NOMO-1 (cell line): ENCODE measurements around the gene MCEMP1.
"Not testable (repeated sequence)": the region's sequence is repeated elsewhere in the genome, so short reads cannot be mapped to it uniquely, and the experiment has no call there.

Experiments
- DNase-seq, 2 experiments: peaks; one replicate each; lab custom pipeline; 2025; ENCODE audit not compliant: unreplicated experiment in 2 of 2; lab: John Stamatoyannopoulos, UW

Gene MCEMP1

DNA sequence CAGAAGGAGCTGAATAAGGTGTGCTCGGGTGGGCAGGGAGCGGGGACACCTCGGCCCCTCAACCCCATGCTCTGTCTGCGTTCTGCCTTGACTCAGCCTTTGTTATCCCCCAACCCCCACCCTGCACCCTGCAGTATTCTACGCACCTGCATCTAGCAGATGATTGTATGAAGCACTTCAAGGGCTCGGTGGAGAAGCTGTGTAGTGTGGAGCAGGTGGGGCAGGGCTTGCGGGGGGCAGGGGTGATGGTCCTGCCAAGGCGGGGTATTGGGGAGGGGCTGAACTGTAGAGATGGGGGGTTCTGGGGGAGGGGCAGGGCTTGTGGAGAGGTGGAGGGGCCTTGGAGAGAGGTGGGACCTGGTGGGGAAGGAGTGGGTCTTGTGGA lies 33.9 kb upstream of the MCEMP1 start:
- no peak for DNase-seq

DNA sequence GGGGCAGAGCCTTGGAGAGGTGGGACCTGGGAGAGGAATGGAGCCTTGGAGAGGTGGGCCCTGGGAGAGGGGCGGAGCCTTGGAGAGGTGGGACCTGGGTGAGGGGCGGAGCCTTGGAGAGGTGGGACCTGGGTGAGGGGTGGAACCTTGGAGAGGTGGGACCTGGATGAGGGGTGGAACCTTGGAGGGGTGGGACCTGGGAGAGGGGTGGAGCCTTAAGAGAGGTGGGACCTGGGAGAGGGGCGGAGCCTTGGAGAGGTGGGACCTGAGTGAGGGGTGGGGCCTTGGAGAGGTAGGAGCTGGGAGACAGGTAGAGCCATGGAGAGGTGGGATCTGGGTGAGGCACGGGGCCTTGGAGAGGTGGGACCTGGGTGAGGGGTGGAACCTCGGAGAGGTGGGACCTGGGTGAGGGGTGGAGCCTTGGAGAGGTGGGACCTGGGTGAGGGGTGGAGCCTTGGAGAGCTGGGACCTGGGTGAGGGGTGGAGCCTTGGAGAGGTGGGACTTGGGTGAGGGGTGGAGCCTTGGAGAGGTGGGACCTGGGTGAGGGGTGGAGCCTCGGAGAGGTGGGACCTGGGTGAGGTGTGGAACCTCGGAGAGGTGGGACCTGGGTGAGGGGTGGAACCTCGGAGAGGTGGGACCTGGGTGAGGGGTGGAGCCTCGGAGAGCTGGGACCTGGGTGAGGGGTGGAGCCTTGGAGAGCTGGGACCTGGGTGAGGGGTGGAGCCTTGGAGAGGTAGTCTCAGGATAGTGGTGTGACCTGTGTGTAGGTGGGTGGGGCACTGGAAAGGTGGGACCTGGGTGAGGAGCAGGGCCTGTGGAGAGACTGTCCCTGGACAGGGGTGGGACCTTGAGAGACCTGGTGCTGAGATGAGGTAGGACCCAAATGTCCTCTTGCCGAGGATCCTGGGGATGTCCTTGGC lies 33.0 kb upstream of the MCEMP1 start:
- not testable (repeated sequence) for DNase-seq

DNA sequence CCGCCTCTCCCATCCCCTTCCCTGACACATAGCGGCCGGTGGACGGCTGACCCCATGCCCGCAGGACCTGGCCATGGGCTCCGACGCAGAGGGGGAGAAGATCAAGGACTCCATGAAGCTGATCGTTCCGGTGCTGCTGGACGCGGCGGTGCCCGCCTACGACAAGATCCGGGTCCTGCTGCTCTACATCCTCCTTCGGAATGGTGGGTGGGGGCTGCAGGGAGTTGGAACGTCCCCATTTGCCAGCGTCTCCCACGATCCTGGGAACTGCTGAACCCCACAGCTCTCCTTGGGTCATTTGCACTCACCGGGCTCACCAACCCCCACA lies 32.4 kb upstream of the MCEMP1 start:
- DNase-seq: no peak

DNA sequence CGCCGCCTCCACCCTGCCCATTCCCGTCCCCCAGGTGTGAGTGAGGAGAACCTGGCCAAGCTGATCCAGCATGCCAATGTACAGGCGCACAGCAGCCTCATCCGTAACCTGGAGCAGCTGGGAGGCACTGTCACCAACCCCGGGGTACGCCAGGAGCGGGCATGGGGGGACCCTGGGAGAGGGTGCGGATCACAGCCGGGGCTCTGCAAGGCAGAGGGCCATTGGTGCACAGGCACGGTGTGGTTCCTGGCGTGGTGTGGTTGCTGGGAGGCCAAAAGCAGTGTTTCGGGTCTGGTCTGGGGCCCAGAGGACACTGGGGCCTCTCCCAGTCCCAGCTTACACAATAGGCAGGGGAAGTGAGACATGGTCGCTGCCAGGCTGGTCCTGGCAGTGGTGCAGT lies 31.7 kb upstream of the MCEMP1 start:
- peak; percentile 81 to 86 for DNase-seq

DNA sequence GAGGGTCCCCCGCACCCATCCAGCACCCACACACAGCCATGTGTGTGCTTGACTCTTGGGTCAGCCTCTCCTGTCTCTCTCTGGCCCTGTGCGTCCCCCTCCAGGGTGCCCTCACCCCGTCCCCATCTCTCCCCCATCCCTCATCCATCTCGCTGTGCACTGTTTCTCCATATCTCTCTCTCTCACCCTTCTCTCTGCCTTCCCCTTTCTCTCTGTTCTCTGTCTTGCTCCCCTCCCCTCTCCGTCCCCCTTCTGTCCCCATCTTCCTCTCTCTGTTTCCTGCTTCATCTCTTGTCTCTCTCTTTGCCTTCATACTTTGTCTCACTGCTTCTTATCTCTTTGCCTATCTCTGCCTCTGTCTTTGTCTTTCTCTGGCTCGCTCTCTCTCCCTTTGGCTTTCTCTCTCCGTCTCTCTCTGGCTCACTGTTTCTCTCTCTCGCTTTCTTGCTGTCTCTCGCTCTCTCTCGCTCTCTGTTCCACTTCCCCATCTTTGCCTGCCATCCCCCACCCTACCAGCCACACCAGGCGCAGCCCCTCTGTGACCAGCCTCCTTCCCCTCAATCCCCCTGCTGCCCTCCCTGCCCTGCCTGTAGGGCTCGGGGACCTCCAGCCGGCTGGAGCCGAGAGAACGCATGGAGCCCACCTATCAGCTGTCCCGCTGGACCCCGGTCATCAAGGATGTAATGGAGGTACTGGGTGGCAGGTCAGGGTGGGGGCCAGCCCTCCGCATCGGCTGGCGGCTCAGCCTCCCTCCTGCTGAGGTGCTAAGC lies 31.0 kb upstream of the MCEMP1 start:
- DNase-seq: peak; percentile 71 to 77

DNA sequence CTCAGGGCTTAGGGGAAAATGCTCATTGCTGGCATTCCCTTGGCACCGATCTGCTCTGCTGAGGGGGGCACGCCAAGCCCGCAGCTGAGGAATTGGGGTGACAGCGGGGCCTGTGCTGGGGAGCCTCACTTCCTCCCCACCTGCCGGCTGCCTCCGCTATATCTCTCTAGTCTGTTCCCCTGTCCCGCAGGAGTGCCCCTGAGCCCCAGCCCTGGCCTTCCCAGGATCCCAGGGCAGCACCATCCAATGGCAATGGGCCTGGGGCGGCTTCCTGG lies 30.5 kb upstream of the MCEMP1 start:
- DNase-seq: no peak

DNA sequence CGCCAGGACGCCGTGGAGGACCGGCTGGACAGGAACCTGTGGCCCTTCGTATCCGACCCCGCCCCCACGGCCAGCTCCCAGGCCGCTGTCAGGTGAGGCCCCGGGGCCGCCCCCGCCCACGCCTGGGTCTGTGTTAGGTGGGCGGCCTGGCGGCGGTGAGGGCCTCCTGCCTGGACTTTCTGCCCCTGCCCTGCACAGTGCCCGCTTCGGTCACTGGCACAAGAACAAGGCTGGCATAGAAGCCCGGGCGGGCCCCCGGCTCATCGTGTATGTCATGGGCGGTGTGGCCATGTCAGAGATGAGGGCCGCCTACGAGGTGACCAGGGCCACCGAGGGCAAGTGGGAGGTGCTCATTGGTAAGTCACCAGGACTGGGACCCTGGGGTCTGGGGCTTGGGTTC lies 29.7 kb upstream of the MCEMP1 start:
- no peak for DNase-seq

DNA sequence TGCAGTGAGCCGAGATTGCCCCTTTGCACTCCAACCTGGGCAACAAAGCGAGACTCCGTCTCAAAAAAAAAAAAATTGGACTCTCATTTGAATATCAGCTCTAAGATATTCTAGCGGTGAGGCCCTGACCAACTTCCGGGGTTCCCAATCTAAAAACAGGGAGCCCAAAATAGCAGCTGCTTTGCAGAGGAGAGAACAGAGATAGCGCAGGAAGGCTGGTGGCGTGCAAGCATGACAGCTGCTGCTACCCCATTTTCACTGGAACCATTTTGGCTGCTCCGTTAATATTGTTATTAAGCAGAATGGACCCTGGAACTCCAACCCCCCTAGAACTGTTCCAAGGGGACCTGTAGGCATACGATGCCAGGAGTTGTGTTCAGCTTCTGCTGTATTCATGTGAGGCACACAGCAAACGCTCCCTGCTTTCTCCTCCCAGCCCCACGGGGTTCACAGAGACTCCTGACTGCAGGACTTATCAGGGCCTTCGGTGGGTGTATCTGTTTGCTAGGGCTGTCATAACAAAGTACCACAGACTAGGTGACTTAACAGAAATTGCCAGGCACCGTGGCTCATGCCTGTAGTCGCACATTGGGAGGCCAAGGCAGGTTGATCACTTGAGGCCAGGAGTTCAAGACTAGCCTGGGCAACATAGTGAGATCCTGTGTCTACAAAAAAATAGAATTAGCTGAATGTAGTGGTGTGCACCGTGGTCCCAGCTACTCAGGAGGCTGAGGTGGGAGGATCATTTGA lies 28.4 kb upstream of the MCEMP1 start:
- no peak for DNase-seq

DNA sequence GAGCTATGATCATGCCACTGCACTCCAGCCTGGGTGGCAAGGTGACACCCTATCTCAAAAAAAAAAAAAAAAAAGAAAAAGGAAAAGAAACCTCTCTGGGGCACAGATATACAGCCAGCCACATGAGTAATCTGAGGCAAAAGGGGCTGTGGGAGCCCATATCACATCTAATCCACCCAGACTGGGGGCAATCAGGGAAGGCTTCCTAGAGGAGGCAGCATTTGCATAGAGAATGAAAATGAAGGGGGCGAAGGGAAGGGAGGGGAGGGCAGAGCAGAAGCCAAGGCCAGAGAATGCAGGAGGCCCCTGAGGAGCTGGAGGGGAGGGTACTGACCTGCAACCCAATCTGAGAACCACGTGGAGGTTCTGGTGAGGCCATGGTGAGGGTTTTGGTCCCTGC lies 26.7 kb upstream of the MCEMP1 start:
- DNase-seq: no peak

DNA sequence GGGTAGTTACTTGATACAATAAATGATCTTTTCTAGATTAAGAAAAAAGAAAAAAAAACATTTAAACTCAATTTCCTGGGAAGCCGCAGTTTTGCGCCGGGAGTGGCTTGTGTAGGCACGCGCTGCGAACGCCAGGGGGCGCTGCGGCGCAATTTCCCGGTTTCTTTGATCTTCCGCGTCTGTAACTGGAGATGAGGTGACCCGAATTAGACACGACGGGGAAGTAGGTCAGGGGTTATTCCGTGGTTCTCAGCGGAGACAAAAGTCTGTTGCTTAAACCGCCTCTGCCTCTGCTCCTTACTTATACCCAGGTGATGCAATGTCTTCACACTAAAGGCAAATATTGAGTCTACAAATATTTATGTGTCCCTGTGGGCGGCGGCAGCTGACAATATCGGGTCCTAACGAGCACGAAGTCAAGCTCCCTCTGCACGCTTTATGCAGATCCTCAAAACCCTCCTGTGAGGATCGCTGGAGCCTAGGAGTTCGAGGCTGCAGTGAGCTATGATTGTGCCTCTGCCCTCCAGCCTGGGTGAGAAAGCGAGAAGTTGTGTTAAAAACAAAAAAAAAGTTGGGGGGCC lies 24.7 kb upstream of the MCEMP1 start:
- peak; percentile 91 to 99 for DNase-seq

DNA sequence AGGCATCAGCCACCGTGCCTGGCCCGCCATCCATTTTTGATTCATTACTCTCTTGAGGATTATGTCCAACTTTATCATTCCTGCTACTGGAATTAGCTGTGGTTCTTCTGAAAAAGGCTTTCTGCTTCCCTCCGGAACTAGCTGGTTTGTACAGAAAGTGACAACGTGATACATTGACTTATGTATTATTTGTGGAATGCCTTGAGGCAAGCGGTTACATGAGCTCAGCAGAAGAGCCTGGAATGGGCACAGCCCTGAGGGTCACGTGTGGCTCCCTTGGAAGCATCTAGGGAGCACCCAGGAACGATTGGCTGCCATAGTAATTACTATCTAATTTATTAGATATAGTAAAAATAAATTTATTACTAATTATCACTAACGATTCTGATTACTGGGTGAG lies 22.5 kb upstream of the MCEMP1 start:
- DNase-seq: no peak

DNA sequence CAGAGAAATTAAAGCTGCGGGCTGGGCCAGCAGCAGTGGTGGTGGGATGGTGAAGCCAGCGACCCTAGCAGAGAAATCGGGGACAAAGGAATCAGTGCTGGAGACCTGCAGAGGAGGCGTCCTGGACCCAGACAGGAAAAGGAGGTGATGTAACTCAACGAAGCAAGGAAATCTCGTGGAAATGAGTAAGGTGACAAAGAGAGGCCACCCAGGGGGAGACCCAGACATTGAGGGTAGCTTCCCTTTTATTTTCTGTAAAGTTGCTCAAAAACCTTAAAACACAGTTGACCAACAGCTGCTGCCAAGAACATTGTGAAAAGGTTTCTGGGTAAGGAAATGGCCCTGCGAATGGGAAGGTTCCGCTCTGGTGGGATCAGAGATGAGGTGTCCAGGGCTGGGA lies 21.3 kb upstream of the MCEMP1 start:
- DNase-seq: peak; percentile 86 to 93

DNA sequence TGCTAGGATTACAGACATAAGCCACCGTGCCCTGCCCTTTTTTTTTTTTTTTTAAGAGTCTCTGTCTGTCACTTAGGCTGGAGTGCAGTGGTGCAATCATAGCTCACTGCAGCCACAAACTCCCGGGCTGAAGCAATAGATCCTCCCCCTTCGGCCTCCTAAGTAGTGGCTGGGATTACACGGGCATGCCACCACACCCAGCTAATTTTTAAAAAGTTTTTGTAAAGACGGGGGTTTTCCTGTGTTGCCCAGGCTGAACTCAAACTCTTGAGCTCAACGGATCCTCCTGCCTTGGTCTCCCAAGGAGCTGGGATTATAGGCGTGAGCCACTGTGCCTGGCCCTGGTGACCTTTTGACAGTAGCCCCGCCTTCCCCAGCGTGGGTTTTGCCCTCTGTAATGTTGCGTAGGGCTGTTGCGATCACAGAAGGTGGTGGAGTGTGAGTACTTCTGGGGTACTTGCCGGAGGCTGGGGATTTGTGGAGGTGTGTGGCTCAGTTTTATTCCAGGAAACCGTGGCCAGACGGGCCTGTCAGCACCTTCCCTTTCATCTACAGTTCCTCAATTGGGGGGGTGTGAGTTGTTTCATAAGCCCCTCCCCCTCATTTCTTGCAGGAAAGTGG lies 19.6 kb upstream of the MCEMP1 start:
- peak; percentile 86 to 91 for DNase-seq

DNA sequence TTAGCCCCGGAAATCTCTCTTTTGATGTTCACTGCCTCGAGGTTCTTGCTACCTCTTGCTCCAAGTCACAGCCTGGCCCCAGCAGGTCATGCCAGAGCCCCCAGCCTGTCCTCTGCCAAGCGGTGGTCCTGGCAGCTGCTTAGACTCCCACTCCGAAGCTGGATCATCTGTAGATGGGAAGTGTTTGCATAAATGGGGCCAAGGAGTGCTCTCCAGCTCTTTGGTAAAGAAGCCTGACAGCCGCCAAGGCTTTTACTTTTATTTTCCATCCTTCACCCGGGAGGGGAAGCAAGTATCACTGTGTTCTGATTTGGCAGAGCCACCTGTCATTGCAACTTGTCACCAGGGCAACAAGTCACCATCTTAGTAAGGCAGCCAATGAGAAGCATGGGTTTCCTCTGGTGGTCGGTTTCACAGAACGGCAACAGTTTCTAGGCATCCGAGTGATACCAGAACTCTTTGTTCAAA lies 18.6 kb upstream of the MCEMP1 start:
- peak in 1 of 2 experiments; percentile 48 for DNase-seq

DNA sequence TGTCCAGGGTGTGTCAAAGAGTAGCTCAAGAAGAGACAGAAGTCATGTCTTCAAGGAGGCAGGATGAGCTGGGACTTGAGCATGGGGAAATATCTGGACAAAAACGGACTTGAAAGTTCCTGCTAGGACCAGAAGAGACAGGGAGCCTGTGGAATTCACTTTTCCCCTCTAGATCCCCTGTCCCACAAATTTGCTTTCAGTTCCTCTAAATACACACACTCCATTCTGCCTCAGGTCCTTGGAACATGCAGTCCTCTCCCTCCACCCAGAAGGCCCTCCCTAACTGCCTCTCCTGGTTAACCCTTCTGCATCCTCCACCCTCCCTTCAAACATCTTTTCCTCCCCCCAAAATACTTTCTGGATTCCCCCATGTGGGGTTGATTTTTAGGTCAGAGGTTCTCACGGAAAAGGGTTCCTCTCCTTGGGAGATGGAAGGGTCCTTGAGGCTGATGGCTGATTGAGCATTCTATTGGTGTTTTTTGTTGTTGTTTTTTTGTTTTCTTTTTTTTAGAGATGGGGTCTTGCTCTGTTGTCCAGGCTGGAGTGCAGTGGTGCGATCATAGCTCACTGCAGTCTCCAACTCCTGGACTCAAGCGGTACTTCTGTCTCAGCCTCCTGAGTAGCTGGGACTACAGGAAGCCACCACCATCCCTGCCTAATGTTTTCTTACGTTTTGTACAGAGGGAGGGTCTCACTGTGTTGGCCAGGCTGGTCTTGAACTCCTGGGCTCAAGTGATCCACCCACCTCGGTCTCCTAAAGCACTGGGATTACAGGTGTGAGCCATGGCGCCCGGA lies 14.9 kb upstream of the MCEMP1 start:
- no peak for DNase-seq

DNA sequence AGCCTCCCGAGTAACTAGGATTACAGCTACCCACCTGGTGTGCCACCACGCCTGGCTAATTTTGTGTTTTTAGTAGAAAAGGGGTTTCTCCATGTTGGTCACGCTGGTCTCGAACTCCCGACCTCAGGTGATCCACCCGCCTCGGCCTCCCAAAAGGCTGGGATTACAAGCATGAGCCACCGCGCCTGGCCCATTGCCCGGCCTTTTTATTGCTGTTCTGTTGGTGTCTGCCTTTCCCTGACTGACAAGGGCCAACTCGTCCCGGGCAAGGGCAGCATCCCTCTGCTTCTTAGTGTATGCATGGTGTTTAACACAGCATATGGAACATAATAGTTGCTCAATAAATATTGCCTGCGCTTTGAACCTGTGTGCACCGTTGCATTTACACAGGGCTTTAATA lies 14.2 kb upstream of the MCEMP1 start:
- no peak for DNase-seq

DNA sequence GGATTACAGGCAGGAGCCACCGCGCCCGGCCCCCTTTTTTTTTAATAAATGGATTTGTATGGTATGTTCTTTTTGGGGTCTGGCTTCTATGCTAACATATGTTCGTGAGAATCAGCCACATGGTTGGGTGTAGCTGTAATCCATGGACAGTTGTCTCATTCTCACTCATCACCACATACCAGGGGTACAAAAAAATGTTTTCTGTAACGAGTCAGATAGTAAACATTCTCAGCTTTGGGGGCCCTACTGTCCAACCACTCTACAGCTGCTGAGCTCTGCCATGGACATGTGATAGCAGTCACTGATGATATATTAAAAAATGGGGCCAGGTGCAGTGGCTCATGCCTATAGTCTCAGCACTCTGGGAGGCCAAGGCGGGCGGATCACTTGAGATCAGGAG lies 13.2 kb upstream of the MCEMP1 start:
- no peak for DNase-seq

DNA sequence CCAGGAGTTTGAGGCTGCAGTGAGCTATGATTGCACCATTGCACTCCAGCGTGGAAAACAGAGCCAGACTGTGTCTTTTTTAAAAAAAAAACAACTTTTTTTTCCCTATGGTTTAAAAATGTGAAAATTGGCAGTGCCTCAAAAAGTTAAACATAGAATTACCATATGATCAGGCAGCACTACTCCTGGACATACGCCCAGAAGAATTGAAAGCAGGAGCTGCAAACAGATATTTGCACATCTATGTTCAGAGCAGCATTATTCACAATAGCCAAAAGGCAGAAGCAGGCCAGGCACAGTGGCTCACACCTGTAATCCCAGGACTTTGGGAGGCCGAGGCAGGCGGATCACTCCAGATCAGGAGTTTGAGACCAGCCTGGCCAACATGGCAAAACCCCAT lies 11.8 kb upstream of the MCEMP1 start:
- DNase-seq: no peak

DNA sequence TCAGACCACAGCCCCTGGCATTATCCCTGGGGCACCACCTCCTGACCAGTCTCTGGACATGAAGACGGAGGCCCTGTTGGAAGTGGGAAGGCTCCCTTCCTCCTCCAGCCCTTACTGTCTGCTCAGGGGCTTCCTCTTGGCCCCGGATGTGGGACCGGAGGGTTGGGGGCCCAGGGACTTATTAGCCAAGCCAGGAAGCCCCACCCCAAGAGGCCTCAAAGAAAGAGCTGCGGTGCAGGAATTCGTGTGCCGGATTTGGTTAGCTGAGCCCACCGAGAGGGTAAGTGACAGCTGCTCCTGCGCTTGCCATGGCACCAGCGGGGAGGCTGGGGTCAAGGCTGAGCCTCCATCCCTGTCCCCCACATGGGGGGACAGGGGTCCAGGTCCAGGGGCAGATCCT lies 8.0 kb upstream of the MCEMP1 start, which contains the start of gene RETN:
TSS of gene RETN (plus strand) at position 208 of the 400 bp plus-strand sequence. CDS start 278 bp downstream, outside the sequence.
- peak in 1 of 2 experiments; percentile 14 for DNase-seq

DNA sequence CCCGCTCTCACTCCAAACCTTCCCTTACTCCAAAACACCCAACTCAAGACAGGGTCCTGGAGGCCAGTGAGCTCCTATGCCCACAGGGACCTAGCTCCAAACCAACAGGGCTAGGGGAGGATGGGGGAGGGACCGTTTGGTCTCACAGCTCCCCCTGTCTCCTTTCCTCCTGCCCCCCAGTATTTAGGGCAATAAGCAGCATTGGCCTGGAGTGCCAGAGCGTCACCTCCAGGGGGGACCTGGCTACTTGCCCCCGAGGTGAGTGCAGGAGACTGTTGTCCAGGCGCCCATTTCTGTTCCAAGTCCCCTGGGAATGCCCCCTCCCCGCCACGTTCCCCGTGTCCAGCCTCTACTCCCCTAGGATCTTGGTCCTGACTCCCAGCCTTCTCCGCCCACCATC lies 7.2 kb upstream of the MCEMP1 start:
- DNase-seq: no peak
